EL (cell line): Measurements from ENCODE around the gene GREB1L.

Experiments
- DNase-seq: peaks from one replicate; pipeline ENCODE4 v3.0.0-alpha.2; 2016

GREB1L gene

GRCh38 chr18:21386523-21387240 lies 144.7 kb downstream of the GREB1L start:
- DNase-seq = no peak

GRCh38 chr18:21387886-21388285 lies 145.9 kb downstream of the GREB1L start:
- no peak for DNase-seq

GRCh38 chr18:21389283-21389682 lies 147.3 kb downstream of the GREB1L start:
- no peak for DNase-seq

GRCh38 chr18:21389903-21390302 lies 147.9 kb downstream of the GREB1L start:
- no peak for DNase-seq

- DNase-seq = peak; percentile 86
These were observed 149.1 kb downstream of the GREB1L start for GRCh38 chr18:21391074-21391673.

- no peak for DNase-seq
These were observed 152.0 kb downstream of the GREB1L start for GRCh38 chr18:21393986-21394385.

GRCh38 chr18:21398121-21398520 lies 156.1 kb downstream of the GREB1L start:
- no peak for DNase-seq

- DNase-seq = no peak
These were observed 160.2 kb downstream of the GREB1L start for GRCh38 chr18:21402272-21402671.

- DNase-seq = no peak
These were observed 162.4 kb downstream of the GREB1L start for GRCh38 chr18:21404426-21404825.

GRCh38 chr18:21406116-21406515 lies 164.1 kb downstream of the GREB1L start:
- DNase-seq = peak; percentile 38

- DNase-seq = no peak
These were observed 166.6 kb downstream of the GREB1L start for GRCh38 chr18:21408681-21409080.

GRCh38 chr18:21433436-21433835 lies 191.4 kb downstream of the GREB1L start:
- no peak for DNase-seq

GRCh38 chr18:21439431-21439846 lies 197.4 kb downstream of the GREB1L start:
- DNase-seq = peak; percentile 94

- no peak for DNase-seq
These were observed 199.6 kb downstream of the GREB1L start for GRCh38 chr18:21441670-21442069.

- no peak for DNase-seq
These were observed 201.9 kb downstream of the GREB1L start for GRCh38 chr18:21443776-21444464.

GRCh38 chr18:21444465-21445212 lies 202.6 kb downstream of the GREB1L start:
- DNase-seq = peak; percentile 65

GRCh38 chr18:21448299-21448698 lies 206.3 kb downstream of the GREB1L start:
- DNase-seq = peak; percentile 32

- no peak for DNase-seq
These were observed 207.6 kb downstream of the GREB1L start for GRCh38 chr18:21449367-21450290.

- DNase-seq = no peak
These were observed 208.5 kb downstream of the GREB1L start for GRCh38 chr18:21450503-21450902.

- no peak for DNase-seq
These were observed 208.9 kb downstream of the GREB1L start for GRCh38 chr18:21450913-21451312.

- no peak for DNase-seq
These were observed 209.8 kb downstream of the GREB1L start for GRCh38 chr18:21451851-21452250.

GRCh38 chr18:21452276-21452780 lies 210.3 kb downstream of the GREB1L start:
- no peak for DNase-seq
